D721Med (cell line): ENCODE results near the gene PTPRZ1.
A peak's percentile ranks its signal among the peaks of the same experiment; 100 is the strongest.

Source experiments
- DNase-seq: peaks from one replicate; pipeline ENCODE4 v3.0.0; 2011; ENCODE audit warnings: low spot score; ENCODE audit not compliant: insufficient read length
- FAIRE-seq: peaks from 2 replicates; lab custom pipeline; 2011; peaks lifted over from hg19 to GRCh38; lab: Jason Lieb, UNC
- CTCF ChIP-seq: IDR thresholded peaks from 2 replicates; pipeline ENCODE4 v1.5.1; 2012; ENCODE audit warnings: mild to moderate bottlenecking, control low read depth; ENCODE audit not compliant: insufficient read depth; ENCODE audit errors: missing control alignments

The PTPRZ1 gene

GRCh38 chr7:121945480-121946236 lies 72.7 kb downstream of the PTPRZ1 start:
- no peak for TF ChIP-seq CTCF
- DNase-seq (no peak), FAIRE-seq (no peak)

- no peak for TF ChIP-seq CTCF
- FAIRE-seq (no peak), DNase-seq (no peak)
Observed at GRCh38 chr7:121953164-121953563, 80.2 kb downstream of the PTPRZ1 start.

GRCh38 chr7:121953601-121954000 lies 80.6 kb downstream of the PTPRZ1 start:
- DNase-seq (no peak), FAIRE-seq (no peak)
- no peak for TF ChIP-seq CTCF

- TF ChIP-seq CTCF, result no peak
- DNase-seq (no peak), FAIRE-seq (no peak)
Observed at GRCh38 chr7:121954803-121955202, 81.8 kb downstream of the PTPRZ1 start.

GRCh38 chr7:121957626-121958025 lies 84.7 kb downstream of the PTPRZ1 start:
- DNase-seq (no peak), FAIRE-seq (no peak)
- no peak for TF ChIP-seq CTCF

GRCh38 chr7:121960678-121961077 lies 87.7 kb downstream of the PTPRZ1 start:
- TF ChIP-seq CTCF, result no peak
- DNase-seq (no peak), FAIRE-seq (no peak)

GRCh38 chr7:121961089-121961867 lies 88.3 kb downstream of the PTPRZ1 start:
- no peak for FAIRE-seq
- TF ChIP-seq CTCF, result peak; percentile 41
- DNase-seq, result no peak
